GM19372 (cell line): ENCODE measurements around the gene APP.

Experiments
- ATAC-seq: cut with Tn5 transposase; IDR thresholded peaks from one replicate; pipeline ENCODE4 v1.9.1; 2021; ENCODE audit warnings: mild to moderate bottlenecking, low read depth, moderate library complexity; ENCODE audit not compliant: unreplicated experiment

The APP gene

DNA sequence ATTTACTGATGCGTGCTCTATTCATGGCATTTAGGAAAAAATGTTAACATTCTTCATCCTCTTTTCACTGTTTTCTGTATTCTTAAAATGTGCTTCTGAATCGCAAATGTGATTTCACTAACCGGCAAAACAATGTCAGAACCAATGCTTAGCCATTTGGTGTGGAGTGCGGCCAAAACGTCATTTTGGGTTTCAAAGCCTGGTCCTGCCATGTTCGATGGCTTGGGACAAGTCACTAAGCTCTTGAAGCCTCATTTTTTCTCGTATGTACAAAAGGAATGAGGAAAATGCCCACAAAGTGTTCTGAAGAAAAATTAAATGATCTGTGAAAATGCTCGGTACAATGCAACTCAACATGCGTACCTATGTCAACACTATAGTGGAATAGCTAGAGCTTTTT, 175.3 kb downstream of the APP start:
- ATAC-seq, result no peak

DNA sequence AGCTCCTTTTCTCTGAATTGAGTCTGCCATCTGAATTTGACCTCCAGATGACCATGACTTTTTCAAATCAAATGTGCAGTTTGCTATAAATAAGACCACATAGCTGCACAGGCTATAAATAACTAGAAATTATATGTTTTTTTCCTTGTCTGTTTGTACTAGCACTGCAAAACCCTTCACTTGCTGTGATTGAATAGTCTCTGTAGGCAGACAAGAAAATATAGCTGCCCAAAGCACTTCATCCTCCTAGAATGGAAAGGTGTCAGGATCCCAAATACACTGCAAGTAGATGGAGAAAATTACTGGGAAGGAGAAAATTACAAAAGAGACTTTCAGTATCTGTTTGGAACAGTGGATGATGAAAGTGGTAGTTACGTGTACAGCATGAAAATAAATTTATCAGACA, 175.8 kb downstream of the APP start:
- ATAC-seq, result no peak

DNA sequence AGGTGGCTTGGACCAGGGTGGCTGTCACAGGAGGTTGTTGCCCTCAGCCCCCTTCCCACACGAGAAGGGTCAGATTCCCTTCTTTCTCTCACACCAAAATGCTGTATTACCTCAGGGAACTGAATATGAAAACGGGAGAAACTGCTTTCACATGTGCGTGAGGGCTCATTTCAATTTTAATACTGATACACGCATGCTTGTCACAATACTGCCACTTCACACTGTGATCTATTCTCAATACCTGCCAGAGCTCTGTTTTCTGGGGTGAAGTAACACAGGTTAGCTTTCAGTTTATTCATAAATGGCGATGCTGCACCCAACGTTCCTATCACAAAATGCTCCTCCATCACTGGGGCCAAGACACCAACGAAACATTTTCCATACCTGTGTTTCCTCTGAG, 181.8 kb downstream of the APP start:
- no peak for ATAC-seq

- no peak for ATAC-seq
Measured at GRCh38 chr21:25987531-25987930, 183.0 kb downstream of the APP start.

GRCh38 chr21:25986928-25987327, 183.6 kb downstream of the APP start:
- no peak for ATAC-seq

DNA sequence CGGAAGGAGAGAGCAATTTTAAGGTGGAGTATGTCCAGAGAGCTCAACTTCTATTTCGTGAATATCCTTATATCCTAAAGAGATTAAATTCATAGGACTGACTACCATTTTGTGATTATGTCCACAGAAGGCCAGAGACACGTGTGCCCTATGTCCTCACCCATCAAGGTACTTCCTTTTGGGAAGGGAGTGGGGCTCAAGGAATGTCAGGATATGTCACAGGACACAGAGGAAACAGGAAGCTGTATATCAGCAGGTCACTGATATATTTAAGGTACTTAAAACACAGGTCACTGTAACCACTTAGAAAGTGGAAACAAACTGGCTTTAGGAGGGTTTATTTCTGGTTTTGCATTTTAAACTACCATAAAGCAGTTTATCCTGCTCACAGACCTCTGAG, 184.6 kb downstream of the APP start:
- no peak for ATAC-seq

DNA sequence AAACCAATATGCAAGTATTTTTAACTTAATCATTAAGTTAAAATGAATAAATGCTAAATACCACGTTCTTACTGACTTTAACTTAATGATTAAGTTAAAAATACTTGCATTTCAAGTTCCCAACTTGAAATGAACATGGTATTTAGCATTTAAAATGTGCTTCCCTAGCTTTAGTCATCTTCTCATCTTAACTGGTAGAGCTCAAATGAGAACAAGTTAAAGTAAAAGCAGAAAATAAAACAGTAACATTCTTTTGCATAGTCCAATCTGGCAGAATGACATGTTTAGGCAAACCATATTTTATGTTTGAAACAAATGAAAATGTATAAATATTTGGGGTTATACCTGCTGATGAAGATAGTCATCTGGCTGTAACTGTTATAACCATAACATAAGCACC, 186.0 kb downstream of the APP start:
- no peak for ATAC-seq

DNA sequence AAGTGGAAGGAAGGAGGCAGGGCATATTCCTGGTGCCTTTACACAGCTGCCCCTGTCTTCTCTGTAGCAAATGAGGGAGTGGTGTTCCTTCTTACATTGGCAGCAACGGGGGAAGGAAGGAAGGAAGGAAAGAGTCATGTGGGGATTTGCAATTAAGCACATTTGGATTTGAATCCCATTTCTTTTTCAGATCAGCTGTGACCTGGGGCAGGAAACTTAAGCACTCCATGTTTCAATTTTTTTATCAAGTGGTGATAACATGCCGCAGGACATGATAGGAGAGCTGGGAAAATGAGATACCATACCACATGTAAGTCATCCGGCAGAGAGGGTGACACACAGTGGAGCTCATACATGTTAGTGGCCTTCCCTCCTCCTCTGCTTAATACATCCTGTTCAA, 186.8 kb downstream of the APP start:
- ATAC-seq, result no peak

- no peak for ATAC-seq
Measured at GRCh38 chr21:25980710-25981109, 189.9 kb downstream of the APP start.

DNA sequence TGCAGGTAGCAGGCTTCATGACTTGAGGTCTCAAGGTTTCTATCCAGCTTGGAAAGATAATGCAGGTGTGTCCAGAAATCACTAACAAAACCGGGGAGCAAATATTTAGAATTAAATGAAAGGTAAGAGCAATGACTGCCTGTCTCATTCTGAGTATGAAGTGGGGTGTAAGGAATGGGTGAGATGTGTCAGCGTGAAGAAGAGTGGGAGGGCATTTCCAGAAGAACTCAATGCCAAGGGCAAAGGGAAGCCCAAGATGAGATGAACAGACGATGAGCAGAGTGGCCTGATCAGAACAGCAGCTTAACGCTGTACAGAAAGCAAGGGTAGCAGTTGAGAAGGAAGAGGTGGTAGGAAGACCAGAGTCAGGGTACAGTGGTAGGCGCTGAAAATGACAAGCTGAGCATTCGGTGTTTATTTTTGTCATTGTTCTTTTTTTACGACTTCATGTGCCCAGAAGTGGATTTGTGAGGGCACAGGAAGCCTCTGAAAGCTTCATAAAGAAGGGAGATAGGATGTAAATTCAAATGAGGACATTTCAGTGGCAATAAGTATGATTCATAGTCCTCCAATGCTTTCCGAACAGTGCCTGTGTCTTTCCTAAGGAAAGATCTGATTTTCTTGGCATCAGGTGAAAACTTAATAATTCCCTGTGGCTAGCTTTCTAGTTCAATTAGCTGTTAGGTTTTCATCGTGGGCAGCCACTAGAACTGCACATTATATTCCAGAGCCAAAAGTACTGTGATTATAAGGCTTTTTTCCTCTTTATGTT, 190.5 kb downstream of the APP start:
- no peak for ATAC-seq

GRCh38 chr21:25977068-25977611, 193.4 kb downstream of the APP start:
- no peak for ATAC-seq

DNA sequence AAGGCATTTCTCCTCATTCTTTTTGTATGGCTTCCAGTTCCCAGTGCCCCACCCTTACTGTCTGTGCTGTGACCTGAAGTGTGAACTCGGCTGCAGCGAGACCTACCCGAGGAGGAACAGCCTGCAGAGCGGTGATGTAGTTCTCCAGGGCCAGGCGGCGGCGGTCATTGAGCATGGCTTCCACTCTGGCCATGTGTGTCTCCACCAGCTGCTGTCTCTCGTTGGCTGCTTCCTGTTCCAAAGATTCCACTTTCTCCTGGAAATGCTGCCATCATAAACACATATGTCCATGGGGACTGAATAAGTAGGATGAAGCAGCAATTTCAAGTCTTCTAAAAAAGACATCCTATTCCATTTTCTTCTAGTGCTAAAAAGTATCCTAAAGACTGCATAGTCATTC, 195.6 kb downstream of the APP start:
- no peak for ATAC-seq

DNA sequence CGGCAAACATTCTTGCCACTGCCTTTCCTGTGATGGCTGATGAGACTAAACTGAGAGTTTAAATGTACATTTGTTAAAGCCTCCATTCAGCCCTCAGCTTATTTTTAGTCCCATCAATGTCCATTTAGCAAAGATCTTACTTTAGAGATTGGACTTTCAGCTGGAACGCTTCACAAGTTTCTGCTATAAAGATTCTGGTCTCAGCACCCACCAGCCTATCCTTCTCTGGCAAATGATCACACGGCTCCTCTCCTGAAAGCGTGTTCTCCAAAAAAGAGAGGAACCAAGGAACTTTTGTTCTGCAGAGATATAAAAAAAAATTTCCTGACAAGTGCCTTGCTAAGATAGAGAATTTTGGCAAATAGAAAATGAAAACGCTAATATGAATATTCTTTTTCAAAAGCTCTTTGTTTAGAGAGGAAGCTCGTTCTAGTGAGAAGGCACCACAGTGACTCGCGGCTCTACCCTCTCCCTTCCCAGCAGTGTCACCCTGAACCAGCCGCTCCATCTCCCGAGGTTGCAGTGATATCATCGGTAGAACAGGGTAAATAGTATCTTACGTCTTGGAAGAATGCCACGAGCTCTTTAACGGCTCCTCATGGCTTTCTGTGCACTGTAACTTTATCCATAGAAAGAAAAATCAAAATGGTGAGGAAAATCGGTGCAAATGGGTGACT, 200.2 kb downstream of the APP start:
- ATAC-seq, result no peak

GRCh38 chr21:25967901-25968438, 202.6 kb downstream of the APP start:
- ATAC-seq, result peak; percentile 61

DNA sequence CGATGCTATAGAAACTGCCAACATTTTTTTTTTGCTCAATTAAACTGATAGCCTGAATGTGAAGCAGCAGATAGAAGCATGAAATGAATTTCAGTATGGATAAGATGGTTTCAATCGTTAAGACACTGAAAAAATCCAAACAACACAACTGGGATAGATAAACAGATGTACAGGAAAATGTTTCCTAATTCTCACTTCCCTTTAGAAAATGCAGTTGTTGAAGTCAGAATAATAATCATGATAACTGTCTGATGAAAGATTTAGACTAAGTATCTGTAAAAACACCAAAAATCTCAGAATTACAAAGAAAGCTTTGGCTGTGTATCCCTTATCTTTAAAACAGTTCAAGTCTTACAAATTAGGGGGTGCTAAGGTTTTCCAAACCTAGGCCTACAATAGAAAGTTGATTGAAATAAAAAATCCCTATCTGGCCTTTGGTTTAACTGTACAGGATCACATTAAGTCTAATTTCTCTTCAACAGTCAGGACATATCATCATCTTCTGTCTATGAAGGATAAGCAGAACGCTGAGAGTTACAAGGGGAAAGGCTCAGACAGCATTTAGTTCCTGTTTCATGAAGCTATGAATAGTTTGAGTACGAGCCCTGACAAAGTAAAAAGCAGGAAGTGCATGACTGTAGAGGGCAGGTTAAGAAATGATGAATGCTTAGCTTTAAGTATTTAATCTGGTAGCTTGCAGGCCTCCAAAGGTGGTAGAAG, 203.2 kb downstream of the APP start:
- peak; percentile 99 for ATAC-seq

- no peak for ATAC-seq
Measured at GRCh38 chr21:25965951-25966707, 204.4 kb downstream of the APP start.

- ATAC-seq, result no peak
Measured at GRCh38 chr21:25964926-25965325, 205.6 kb downstream of the APP start.

GRCh38 chr21:25964015-25964414, 206.6 kb downstream of the APP start:
- no peak for ATAC-seq

GRCh38 chr21:25963181-25963580, 207.4 kb downstream of the APP start:
- ATAC-seq, result no peak

DNA sequence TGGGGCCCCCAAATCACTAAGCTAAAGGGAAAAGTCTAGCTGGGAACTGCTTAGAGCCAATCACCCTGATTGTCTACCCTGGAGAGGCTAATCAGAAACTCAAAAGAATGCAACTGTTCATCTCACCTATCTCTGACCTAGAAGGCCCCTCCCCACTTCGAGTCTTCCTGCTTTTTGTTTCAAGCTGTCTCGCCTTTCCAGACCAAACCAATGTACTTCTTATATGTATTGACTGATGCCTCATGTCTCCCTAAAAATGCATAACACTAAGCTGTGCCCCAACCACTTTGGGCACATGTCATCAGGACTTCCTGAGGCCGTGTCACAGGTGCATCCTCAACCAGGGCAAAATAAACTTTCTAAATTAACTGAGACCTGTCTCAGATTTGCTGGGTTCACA, 209.5 kb downstream of the APP start:
- ATAC-seq, result no peak
